ENCODE results near the gene CTNNA1.

Gene CTNNA1

GRCh38 chr5:138936225-138936967 is 183.2 kb downstream of the CTNNA1 start:
- H3K79me2 ChIP-seq (ENCODE audit: insufficient read depth, low read length): no peaks in the 10 kb centered on the region
- H3K9ac ChIP-seq (ENCODE audit: low read depth, low read length, poor library complexity, severe bottlenecking): no peak overlapping the region
- no peaks in the 10 kb centered on the region for H3K9me3 ChIP-seq (ENCODE audit: insufficient read depth, low read depth, low read length)
- H2AFZ ChIP-seq (ENCODE audit: low read length): no peak overlapping the region
- H3K4me3 ChIP-seq (ENCODE audit: low read length, poor library complexity, severe bottlenecking): no peak overlapping the region
- H4K20me1 ChIP-seq (ENCODE audit: insufficient read depth, low read length, poor library complexity, severe bottlenecking): no peaks in the 10 kb centered on the region
- no peaks in the 10 kb centered on the region for H3F3A ChIP-seq (ENCODE audit: low read depth)
- H3K27me3 ChIP-seq (ENCODE audit: insufficient read depth, low read length, poor library complexity, severe bottlenecking): no peaks in the 10 kb centered on the region
- no peak overlapping the region for H3K4me2 ChIP-seq (ENCODE audit: low read depth, low read length, poor library complexity, severe bottlenecking)
- no peaks in the 10 kb centered on the region for H3K9me2 ChIP-seq (replicated peaks; ENCODE audit: low read depth, low read length)
- peaks cover 22% of the 10 kb centered on the region; the same call in 1 of the 2 replicates for H3K36me3 ChIP-seq (ENCODE audit: insufficient read depth, low read length)
- TF ChIP-seq CTCF (conservative IDR thresholded peaks at IDR 0.05; ENCODE audit: low read length) (no peak), EZH2phosphoT487 (IDR thresholded peaks at IDR 0.05; ENCODE audit: borderline replicate concordance) (no peak)
- peaks cover 10% of the 10 kb centered on the region for H3K4me1 ChIP-seq (ENCODE audit: insufficient read depth, low read length, poor library complexity, severe bottlenecking)

- no peak overlapping the region for H3K9ac ChIP-seq (ENCODE audit: low read depth, low read length, poor library complexity, severe bottlenecking)
- no peaks in the 10 kb centered on the region for H3K9me3 ChIP-seq (ENCODE audit: insufficient read depth, low read depth, low read length)
- H3K9me2 ChIP-seq (replicated peaks; ENCODE audit: low read depth, low read length): no peaks in the 10 kb centered on the region
- no peak for TF ChIP-seq CTCF (conservative IDR thresholded peaks at IDR 0.05; ENCODE audit: low read length)
- no peak for TF ChIP-seq EZH2phosphoT487 (IDR thresholded peaks at IDR 0.05; ENCODE audit: borderline replicate concordance)
- no peak overlapping the region for H3K4me2 ChIP-seq (ENCODE audit: low read depth, low read length, poor library complexity, severe bottlenecking)
- no peaks in the 10 kb centered on the region for H3K79me2 ChIP-seq (ENCODE audit: insufficient read depth, low read length)
- no peaks in the 10 kb centered on the region for H3F3A ChIP-seq (ENCODE audit: low read depth)
- no peak overlapping the region for H2AFZ ChIP-seq (ENCODE audit: low read length)
- H3K4me1 ChIP-seq (ENCODE audit: insufficient read depth, low read length, poor library complexity, severe bottlenecking): peaks cover 10% of the 10 kb centered on the region
- H3K36me3 ChIP-seq (ENCODE audit: insufficient read depth, low read length): peaks cover 16% of the 10 kb centered on the region; the same call in 1 of the 2 replicates
- no peaks in the 10 kb centered on the region for H3K27me3 ChIP-seq (ENCODE audit: insufficient read depth, low read length, poor library complexity, severe bottlenecking)
- no peaks in the 10 kb centered on the region for H4K20me1 ChIP-seq (ENCODE audit: insufficient read depth, low read length, poor library complexity, severe bottlenecking)
- no peak overlapping the region for H3K4me3 ChIP-seq (ENCODE audit: low read length, poor library complexity, severe bottlenecking)
Measured at GRCh38 chr5:138936968-138937345, 183.7 kb downstream of the CTNNA1 start.

- Histone ChIP-seq H3K36me3 (ENCODE audit: insufficient read depth, low read length) (peaks cover 10% of the 10 kb centered on the region; the same call in 1 of the 2 replicates), H3K9me2 (replicated peaks; ENCODE audit: low read depth, low read length) (no peaks in the 10 kb centered on the region), H3K79me2 (ENCODE audit: insufficient read depth, low read length) (no peaks in the 10 kb centered on the region), H4K20me1 (ENCODE audit: insufficient read depth, low read length, poor library complexity, severe bottlenecking) (no peaks in the 10 kb centered on the region), H3K9me3 (ENCODE audit: insufficient read depth, low read depth, low read length) (no peaks in the 10 kb centered on the region), H3K4me3 (ENCODE audit: low read length, poor library complexity, severe bottlenecking) (no peak overlapping the region), H3F3A (ENCODE audit: low read depth) (no peaks in the 10 kb centered on the region), H3K4me1 (ENCODE audit: insufficient read depth, low read length, poor library complexity, severe bottlenecking) (peaks cover 14% of the 10 kb centered on the region), H3K9ac (ENCODE audit: low read depth, low read length, poor library complexity, severe bottlenecking) (no peak overlapping the region), H3K27me3 (ENCODE audit: insufficient read depth, low read length, poor library complexity, severe bottlenecking) (no peaks in the 10 kb centered on the region), H3K4me2 (ENCODE audit: low read depth, low read length, poor library complexity, severe bottlenecking) (no peak overlapping the region), H2AFZ (ENCODE audit: low read length) (no peak overlapping the region)
- TF ChIP-seq CTCF (conservative IDR thresholded peaks at IDR 0.05; ENCODE audit: low read length) (no peak), EZH2phosphoT487 (IDR thresholded peaks at IDR 0.05; ENCODE audit: borderline replicate concordance) (no peak)
Measured at GRCh38 chr5:138937392-138938387, 184.5 kb downstream of the CTNNA1 start.
